ENCODE measurements around the gene SET. TPM values are rescaled to one million over a fixed set of nuclear protein-coding genes. Genes with fewer than 3 reads are reported as not detected.
"Not testable (repeated sequence)": the region's sequence is repeated elsewhere in the genome, so short reads cannot be mapped to it uniquely, and the experiment has no call there.

Gene SET
- total RNA-seq, 1 donor from 2014 or later: 331 TPM

GRCh38 chr9:128653908-128654307 is 35.1 kb upstream of the SET start:
- no peak for DNase-seq (ENCODE audit: low read depth)
- H3K4me3 ChIP-seq (ENCODE audit: low read depth, low read length): no peak overlapping the region
- TF ChIP-seq CTCF (conservative IDR thresholded peaks at IDR 0.05; ENCODE audit: low read depth, low read length): no peak

GRCh38 chr9:128654481-128654880 is 34.5 kb upstream of the SET start:
- no peak for TF ChIP-seq CTCF (conservative IDR thresholded peaks at IDR 0.05; ENCODE audit: low read depth, low read length)
- no peak for DNase-seq (ENCODE audit: low read depth)
- H3K4me3 ChIP-seq (ENCODE audit: low read depth, low read length): no peak overlapping the region

- TF ChIP-seq CTCF (conservative IDR thresholded peaks at IDR 0.05; ENCODE audit: low read depth, low read length): no peak
- H3K4me3 ChIP-seq (ENCODE audit: low read depth, low read length): peak within 1 kb of the TSS; percentile 80
- DNase-seq (ENCODE audit: low read depth): peak; percentile 19
These were observed 32.3 kb upstream of the SET start, which contains the start of gene DYNC2I2 for GRCh38 chr9:128656416-128657343. Gene DYNC2I2, minus strand, starts transcription at chr9:128656847. Its CDS starts 121 bp downstream, at chr9:128656726.

GRCh38 chr9:128657344-128657704 is 31.7 kb upstream of the SET start:
- peak overlapping the region; percentile 80 for H3K4me3 ChIP-seq (ENCODE audit: low read depth, low read length)
- no peak for DNase-seq (ENCODE audit: low read depth)
- TF ChIP-seq CTCF (conservative IDR thresholded peaks at IDR 0.05; ENCODE audit: low read depth, low read length): no peak

- no peak for DNase-seq (ENCODE audit: low read depth)
- TF ChIP-seq CTCF (conservative IDR thresholded peaks at IDR 0.05; ENCODE audit: low read depth, low read length): no peak
- no peak overlapping the region for H3K4me3 ChIP-seq (ENCODE audit: low read depth, low read length)
These were observed 31.2 kb upstream of the SET start for GRCh38 chr9:128657796-128658195.

- H3K4me3 ChIP-seq (ENCODE audit: low read depth, low read length); DNase-seq (ENCODE audit: low read depth): not testable (repeated sequence)
These were observed 22.5 kb upstream of the SET start for GRCh38 chr9:128666481-128666941.

- no peak overlapping the region for H3K4me3 ChIP-seq (ENCODE audit: low read depth, low read length)
- no peak for DNase-seq (ENCODE audit: low read depth)
- TF ChIP-seq CTCF (conservative IDR thresholded peaks at IDR 0.05; ENCODE audit: low read depth, low read length): no peak
These were observed 19.2 kb upstream of the SET start for GRCh38 chr9:128669786-128670185.
